ENCODE measurements around the gene SHANK1.
A peak's percentile ranks its signal among the peaks of the same experiment; 100 is the strongest.

The SHANK1 gene

GRCh38 chr19:50679177-50680125, 40.2 kb downstream of the SHANK1 start:
- DNase-seq = peak; percentile 80

DNA sequence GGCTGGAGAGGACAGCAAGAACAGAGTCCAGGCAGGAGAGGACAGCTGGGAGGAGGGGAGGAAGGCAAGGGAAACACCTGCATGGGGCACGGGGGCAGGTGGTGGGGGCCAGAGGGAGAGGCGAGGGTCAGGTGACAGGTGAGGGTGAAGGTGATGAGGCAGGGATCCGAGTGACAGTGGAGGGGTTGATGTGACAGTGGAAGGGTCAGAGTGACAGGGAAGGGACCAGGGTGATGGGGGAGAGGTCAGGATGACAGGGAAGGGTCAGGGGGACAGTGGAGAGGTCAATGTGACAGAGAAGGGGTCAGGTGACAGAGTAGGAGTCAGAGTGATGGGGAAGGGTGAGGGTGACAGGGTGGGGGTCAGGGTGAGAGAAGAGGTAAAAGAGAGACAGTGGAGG, 41.3 kb downstream of the SHANK1 start:
- no peak for DNase-seq

- no peak for DNase-seq
Measured at GRCh38 chr19:50677636-50678035, 42.0 kb downstream of the SHANK1 start.

DNA sequence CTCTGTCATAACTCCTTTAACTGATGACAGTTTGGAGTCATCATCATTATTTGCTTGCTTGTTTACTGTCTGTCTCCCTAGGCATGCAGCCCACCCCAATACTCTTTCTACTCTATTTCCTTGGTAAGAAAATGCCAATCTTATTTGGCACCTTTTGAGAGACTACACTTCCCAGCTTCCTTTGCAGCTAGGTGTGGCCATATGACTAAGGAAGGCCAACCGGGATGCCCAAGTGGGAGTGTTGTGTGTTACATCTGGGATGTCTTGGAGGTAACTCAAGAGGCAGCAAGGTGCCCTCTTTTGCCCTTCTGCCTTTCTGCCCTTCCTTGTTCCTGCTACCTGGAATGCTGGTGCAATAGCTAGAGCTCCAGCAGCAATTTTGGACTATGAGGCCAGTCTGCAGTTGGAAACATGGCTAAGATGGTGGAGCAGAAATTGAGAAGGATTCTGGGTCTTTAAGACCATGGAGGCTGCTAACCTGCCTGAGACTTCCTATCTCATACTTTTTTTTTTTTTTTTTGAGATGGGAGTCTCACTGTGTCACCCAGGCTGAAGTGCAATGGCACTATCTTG, 42.9 kb downstream of the SHANK1 start:
- DNase-seq = no peak

GRCh38 chr19:50673118-50673517, 46.5 kb downstream of the SHANK1 start:
- DNase-seq = no peak

- no peak for DNase-seq
Measured at GRCh38 chr19:50670102-50670380, 49.6 kb downstream of the SHANK1 start.

DNA sequence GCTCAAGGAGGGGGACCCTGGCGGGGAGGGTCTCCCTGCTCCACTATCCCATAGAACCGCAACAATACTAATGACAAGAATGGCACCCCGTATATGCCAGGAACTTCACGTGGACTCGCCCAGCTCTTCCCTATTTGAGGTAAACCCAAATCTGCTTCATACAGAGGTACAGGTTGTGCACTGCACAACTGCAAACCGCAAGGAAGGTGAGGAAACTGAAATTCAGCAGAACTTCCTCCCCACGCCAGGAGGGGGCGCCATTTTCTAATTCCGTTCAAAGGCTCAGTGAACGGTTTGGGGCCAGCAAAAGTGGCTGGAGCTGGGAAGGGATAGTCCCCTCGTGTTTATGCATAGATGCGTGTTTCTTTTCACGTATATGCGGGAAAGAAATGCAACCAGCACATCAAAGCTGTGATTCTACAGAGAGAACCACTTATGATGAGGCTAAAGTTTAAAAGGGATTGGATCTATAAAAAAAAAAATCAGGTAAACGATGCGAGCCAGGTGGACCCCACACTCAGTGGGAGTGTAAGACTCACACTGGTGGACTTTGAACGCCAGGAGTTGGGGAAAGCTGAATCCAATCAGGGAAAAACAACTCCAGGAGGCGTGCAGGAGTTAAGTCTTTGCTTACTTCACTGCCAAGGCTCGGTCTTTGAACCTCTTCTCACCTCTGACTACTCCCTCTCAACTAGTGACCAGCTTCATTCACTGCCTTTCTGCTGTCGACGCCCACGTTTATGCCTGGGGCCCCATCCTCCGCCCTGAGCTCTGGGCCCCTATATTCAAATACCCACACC, 50.1 kb downstream of the SHANK1 start:
- peak; percentile 52 for DNase-seq

DNA sequence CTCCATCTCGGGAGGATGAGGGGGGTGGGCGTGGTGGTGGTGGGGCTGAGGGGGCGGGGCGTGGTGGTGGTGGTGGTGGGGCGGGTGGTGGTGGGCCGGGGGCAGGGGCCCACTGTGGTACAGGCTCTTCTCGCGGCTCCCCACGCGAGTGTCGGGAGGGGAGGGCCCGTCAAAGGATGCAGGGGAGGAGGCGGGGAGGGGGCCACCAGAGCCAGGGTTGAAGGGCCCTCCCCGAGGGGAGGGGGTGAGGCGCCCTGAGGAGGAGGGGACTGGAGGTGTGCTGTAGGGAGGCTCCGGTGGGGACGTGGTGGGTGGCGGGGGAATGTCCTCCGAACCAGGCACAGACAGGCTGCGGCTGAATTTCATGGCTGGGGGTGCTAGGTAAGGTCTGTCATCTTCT, 50.7 kb downstream of the SHANK1 start:
- DNase-seq = no peak

- no peak for DNase-seq
Measured at GRCh38 chr19:50668416-50668815, 51.2 kb downstream of the SHANK1 start.

- no peak for DNase-seq
Measured at GRCh38 chr19:50667759-50668231, 51.8 kb downstream of the SHANK1 start.

- DNase-seq = no peak
Measured at GRCh38 chr19:50667177-50667758, 52.3 kb downstream of the SHANK1 start.

DNA sequence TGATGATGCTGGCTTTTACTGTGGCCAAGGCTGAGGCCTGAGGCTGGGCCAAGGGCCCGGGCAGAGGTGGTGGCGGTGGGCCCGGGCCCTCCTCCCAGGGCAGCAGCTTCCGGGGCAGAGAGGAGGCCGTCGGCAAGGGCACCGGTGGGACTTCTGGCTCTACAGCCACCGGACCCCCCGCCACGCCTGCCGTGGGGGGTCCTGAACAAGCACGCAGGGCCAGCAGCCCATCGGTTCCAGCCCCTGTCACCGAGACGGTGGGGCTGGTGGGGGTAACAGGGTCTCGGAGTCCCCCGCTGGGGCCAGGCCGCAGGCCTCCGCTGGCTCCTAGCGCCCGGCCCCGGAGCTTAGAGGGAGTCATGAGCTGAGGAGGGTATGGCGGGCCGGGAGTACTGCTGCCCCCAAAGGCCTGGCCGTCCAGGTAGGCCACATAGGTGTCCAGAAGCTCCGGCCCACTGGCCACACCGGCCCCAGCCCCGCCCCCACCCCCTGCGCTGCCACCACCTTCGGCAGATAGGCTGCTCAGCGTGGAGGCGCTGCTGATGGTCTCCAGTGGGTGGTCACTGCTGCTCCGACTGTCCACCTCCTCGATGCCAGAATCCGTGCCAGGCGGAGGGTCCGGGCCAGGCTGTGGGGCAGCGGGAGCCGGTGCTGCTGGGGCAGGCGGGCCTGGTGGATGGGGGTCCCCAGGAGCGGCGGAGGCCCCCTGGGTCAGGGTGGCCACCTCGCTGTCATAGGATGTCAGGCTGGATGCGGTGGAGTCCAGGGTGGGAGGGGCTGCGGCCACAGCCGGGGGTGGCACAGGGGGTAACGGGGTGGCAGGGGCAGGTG, 53.0 kb downstream of the SHANK1 start:
- DNase-seq = no peak

DNA sequence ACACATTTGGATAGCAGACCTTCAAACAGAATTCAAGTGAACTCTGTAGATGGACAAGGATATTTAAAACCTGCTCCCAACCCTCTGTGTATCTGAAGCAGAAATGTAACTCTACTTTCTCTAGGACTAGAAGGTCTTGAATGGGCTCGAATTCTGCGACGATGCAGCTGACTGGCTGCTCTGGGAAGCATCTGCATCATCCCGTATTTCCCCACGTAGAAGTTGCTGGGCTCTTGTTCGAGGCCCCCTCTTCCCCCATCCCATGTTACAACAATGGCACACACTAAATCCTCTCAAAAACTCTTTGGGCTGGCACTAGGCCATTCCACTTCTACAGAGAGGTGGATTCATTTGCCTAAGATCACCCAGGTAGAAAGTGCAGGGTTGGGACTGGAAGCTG, 55.4 kb downstream of the SHANK1 start:
- DNase-seq = no peak

GRCh38 chr19:50663482-50663790, 56.2 kb downstream of the SHANK1 start:
- DNase-seq = no peak

DNA sequence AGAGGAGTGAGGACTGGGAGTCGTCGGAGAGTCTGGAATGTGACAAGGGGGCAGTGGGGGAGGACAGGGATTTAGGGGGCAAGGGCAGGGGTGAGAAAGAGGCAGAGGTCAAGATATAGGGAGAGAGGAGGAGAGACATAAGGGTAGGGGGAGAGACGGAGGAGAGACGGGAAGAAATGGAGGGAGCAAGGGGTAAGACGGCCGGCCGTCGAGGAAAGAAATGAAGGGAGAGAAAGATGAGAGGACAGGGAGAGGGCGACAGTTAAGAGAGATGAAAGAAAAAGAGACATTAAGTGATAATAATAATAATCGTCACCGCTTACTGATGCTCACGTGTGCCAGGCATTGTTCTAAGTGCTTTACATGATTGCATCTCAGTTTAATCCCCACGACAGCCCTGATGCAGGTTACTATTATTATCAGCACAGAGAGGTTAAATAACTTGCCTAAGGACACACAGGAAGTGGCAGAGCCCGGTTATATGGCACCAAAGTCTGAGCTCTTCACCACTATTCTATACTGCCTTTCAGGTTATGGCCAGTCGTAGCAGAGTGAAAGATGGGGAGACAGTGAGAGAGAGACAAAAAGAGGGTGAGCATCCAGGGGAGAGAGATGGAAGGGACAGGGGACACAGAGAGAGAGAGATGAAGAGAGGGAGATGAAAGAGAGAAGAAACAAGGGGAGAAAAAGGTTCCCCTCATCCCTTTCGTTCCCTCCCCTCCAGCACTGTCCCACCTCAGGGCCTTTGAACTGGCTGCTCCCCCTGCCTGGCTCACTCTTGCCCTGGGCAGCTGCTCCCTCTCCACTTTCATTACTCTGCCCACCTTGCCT, 56.7 kb downstream of the SHANK1 start:
- no peak for DNase-seq

DNA sequence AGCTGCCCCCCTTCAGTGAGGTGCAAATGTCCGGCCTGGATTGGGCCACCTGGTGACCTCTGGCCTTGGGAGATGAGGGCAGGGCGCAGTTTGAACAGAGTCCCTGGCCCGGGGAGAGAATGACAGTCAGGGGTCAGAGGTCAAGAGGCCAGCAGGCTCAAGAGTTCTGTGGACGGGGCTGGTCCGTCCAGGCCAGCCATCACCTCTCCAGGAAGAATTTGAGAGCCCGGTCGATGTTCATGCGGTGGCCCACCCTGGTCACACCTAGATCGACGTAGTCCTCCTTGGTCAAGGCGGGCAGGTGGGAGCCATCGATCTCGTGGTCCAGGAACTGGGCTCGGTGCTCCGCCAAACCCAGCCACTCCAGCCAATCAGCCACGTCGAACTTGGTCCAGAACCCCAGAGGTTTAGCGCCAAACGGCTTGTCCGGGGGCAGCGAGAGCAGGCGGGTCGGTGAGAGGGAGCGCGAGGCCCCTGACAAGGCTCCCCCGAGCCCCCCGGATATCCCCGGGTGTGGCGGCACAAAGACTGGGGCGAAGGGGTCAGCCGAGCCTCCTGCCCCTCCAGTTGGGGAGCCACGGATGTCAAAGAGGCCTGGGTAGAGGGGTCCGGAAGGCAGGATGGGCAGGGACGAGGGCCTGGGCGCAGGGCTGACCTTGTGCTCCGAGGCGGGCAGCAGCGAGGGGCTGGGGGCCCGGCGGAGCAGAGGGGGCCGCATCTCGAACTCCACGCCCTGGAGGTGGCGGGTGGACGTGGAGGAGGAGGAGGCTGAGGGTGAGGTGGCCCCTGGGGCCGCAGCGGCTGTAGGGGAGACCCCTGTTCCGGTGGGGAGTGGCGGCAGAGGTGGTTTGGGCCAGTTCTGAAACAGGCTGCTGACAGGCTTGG, 57.6 kb downstream of the SHANK1 start:
- no peak for DNase-seq

GRCh38 chr19:50661023-50661422, 58.6 kb downstream of the SHANK1 start:
- DNase-seq = no peak

- no peak for DNase-seq
Measured at GRCh38 chr19:50660088-50660366, 59.6 kb downstream of the SHANK1 start.

- DNase-seq = no peak
Measured at GRCh38 chr19:50659318-50660087, 60.1 kb downstream of the SHANK1 start.
